ENCODE measurements around the gene TTLL12.

TTLL12 gene

DNA sequence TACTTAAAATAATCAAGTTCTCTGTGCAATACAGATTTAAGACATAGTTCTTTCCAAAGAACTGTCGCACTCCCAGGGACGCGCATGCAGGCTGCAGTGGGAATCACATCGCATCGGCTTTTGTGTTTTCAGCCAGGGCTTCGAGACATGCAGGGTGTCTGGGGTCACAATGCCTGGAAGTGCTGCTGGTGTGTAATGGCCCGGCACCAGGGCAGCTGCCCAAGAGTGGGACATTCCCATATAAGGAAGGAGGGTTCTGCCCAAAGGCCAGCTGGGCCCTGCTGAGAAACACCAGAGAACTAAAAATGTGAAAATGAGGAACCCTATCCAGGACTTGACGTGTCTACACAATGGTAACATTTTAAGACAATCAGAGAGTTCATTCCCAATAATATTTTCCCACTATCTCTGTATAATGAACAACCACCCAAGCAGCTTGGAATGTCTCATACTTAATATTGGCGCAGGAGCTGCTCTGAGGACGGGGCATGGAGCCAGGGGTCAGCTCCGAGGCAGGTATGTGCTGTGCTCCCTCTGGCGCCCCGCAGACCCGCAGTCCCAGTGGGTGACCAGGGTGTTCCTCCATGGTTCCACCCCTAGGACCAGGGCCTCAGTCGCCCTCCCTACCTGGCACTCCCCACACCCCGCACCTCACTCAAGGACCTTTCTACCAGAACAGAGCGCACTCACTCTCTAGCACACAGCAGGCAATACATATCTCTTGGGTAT, 55.0 kb downstream of the TTLL12 start:
- DNase-seq (ENCODE audit: extremely low read depth in 1 of 2, low read depth in 1 of 2): no peak

DNA sequence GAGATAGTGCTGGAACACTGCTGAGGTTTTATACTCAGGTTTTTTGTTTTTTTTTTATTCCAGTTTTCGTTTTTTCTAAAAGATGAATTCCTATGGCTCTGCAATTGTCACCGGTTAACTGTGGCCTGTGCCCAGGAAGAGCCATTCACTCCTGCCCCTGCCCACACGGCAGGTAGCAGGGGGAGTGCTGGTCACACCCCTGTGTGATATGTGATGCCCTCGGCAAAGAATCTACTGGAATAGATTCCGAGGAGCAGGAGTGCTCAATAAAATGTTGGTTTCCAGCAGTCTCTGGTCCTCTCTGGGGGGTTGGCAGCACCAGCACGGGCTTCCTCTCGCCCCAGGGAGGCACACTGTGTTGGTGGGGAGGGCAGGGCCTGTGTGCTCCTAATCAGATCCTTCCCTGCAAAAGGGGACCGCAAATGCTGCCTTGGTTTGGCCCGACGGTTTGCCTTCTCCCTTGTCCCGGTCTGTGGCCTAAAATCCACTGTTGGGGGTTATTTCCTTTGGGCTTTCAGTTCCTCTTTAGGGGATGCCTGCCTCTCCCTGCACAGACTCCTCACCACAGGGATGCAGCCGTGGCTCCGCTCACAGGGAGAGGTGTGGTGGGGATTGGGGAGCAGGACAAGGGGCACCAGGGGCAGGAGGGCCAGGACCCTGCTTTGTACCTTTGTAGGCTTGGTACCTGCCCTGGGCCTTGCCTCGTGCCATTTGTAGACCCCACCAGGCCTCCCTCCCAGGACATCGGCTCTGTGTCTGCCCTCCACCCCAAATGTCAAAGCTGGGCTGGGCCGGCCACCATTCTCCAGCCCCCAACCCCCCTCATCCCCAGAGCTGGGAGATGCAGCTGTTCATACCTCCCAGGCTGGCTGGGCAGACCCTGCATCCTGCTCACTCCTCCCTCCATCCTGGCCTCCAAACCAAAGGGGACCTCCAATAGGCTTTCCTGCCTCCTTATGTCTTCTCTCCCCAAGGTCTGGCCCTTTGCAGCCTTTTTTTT, 57.2 kb downstream of the TTLL12 start:
- DNase-seq (ENCODE audit: extremely low read depth in 1 of 2, low read depth in 1 of 2): no peak

DNA sequence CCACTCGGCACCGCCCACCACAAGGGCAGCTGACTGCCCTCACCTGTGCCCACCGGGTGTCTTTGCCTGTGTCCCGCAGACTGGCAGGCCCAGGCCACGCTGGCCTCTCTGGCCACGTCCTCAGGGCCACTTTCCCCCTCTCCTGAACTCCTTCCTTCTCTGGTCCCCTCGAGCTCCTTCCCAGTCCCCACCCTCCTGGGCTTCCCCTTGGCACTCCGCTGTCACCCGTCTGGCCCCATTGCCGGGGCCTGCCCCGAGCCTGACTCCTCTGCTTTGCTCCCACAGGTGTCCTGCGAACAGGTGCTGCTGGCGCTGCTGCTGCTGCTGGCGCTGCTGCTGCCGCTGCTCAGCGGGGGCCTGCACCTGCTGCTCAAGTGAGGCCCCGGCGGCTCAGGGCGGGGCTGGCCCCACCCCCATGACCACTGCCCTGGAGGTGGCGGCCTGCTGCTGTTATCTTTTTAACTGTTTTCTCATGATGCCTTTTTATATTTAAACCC, 58.0 kb downstream of the TTLL12 start:
- no peak for DNase-seq (ENCODE audit: extremely low read depth in 1 of 2, low read depth in 1 of 2)

DNA sequence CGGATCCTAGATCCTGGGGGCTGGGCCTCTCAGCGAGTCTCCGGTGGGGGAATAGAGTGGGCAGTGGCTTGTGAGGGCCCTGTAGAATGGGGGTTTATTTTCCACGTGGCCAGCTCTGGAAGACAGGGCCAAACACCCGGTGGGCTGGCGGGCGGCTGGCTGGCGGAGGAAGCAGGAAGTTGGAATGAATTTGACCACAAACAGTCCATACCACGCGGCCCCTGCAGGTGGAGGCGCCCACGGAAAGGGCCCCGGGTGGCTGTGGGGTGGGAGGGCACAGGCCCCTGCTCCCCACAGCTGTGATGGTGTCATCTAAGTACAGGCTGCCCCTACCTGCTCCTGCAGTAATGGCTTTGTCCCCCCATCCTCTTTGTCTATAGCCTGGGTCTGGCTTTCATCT, 58.8 kb downstream of the TTLL12 start:
- no peak for DNase-seq (ENCODE audit: extremely low read depth in 1 of 2, low read depth in 1 of 2)

- no peak for DNase-seq (ENCODE audit: extremely low read depth in 1 of 2, low read depth in 1 of 2)
These were observed 59.6 kb downstream of the TTLL12 start for GRCh38 chr22:43127166-43127908.

DNA sequence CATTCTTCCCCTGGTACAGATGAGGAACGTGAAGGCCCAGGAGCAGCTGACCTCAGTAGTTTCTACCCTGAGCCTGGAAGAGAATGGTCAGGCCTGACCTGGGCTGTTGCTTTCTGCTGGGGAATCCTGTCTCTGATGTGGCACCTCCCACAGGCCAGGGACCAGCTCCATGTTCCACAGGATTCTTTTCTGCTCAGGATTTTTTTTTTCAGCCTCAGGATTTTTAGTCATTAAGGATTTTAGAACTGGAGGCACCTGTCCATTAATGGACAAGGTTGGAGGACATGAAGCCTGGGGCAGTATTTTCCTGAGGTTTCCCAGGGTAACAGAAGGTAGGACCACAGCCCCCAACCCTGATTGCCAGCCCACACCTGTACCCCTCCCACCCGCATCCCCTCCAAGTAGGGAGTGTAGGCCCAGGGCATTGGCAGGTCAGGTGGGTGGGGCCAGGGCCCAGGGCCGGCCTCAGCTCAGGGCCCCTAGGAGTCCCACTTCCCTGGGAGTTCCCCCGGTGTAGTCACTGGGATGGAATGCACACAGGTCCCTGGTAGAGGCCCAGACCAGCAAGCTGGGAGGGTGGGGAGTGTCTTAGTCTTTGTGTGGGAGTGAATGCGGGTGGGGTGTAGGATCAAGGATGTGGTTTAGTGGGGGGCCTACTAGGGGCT, 60.3 kb downstream of the TTLL12 start:
- DNase-seq (ENCODE audit: extremely low read depth in 1 of 2, low read depth in 1 of 2): no peak

DNA sequence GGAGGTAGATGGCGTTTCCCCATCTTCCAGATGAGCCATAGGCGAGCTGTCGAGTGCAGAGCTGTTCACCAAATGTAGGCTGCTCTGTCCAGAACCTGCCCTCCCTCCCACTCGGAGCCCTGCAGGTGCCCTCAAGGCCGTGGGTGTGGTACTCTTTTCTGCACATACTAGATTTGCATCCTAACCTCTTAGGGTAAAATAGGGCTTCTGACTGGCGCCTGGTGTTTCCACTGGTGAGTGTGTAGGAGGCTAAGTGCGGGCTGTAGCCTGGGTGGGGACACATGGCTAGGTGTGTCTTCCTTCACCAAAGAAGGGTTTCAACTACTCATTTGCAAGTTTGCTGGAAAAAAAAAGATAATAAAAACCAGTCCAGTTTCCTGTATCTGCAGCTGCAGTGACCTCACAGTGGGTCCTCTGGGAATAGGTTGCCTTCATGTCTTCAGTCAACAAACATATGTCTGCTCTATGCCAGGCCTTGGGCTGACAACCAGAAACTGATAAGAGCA, 67.9 kb downstream of the TTLL12 start:
- DNase-seq (ENCODE audit: extremely low read depth in 1 of 2, low read depth in 1 of 2): no peak

- DNase-seq (ENCODE audit: extremely low read depth in 1 of 2, low read depth in 1 of 2): no peak
These were observed 68.7 kb downstream of the TTLL12 start for GRCh38 chr22:43118024-43118849.

GRCh38 chr22:43116932-43117331, 70.0 kb downstream of the TTLL12 start:
- DNase-seq (ENCODE audit: extremely low read depth in 1 of 2, low read depth in 1 of 2): no peak
